Measurements from ENCODE around the gene TNFAIP1. TPM values are rescaled to one million over a fixed set of nuclear protein-coding genes. Genes with fewer than 3 reads are reported as not detected.

Gene TNFAIP1
- total RNA-seq, 1 experiment from 2014 or later, result 26.3 TPM

Other genes starting within 250 kb of the TNFAIP1 start
- gene TMEM97, start 16.6 kb upstream of the TNFAIP1 start, total RNA-seq (2014; rRNA removed; shearing (Covaris generic)), result 44.6 and 54.0 TPM in 2 replicates
- gene IFT20, start 289 bp upstream of the TNFAIP1 start, total RNA-seq (2014; rRNA removed; shearing (Covaris generic)), result 31.1 and 34.5 TPM in 2 replicates
- gene POLDIP2, start 21.8 kb downstream of the TNFAIP1 start, total RNA-seq (2014; rRNA removed; shearing (Covaris generic)), result 108 and 110 TPM in 2 replicates
- gene SEBOX, start 29.4 kb downstream of the TNFAIP1 start, total RNA-seq (2014; rRNA removed; shearing (Covaris generic)), result not detected in 2 replicates
- gene VTN, start 34.5 kb downstream of the TNFAIP1 start, total RNA-seq (2014; rRNA removed; shearing (Covaris generic)), result not detected in 2 replicates
- gene SARM1, start 35.9 kb downstream of the TNFAIP1 start, total RNA-seq (2014; rRNA removed; shearing (Covaris generic)), result 8.7 and 11.2 TPM in 2 replicates
- gene SLC46A1, start 70.5 kb downstream of the TNFAIP1 start, total RNA-seq (2014; rRNA removed; shearing (Covaris generic)), result 4.7 and 4.9 TPM in 2 replicates
- gene SLC13A2, start 137.9 kb downstream of the TNFAIP1 start, total RNA-seq (2014; rRNA removed; shearing (Covaris generic)), result not detected in 2 replicates
- not detected in 2 replicates for gene FOXN1, start 170.6 kb downstream of the TNFAIP1 start, total RNA-seq (2014; rRNA removed; shearing (Covaris generic))
- gene UNC119, start 216.9 kb downstream of the TNFAIP1 start, total RNA-seq (2014; rRNA removed; shearing (Covaris generic)), result 39.0 and 39.7 TPM in 2 replicates
- gene PIGS, start 235.8 kb downstream of the TNFAIP1 start, total RNA-seq (2014; rRNA removed; shearing (Covaris generic)), result 74.4 and 90.7 TPM in 2 replicates
- 6.2 and 8.1 TPM in 2 replicates for gene ALDOC, start 241.1 kb downstream of the TNFAIP1 start, total RNA-seq (2014; rRNA removed; shearing (Covaris generic))